Liver (tissue), 9 donors: Measurements from ENCODE around the gene KPNA4. TPM values are rescaled to one million over a fixed set of nuclear protein-coding genes. Genes with fewer than 3 reads are reported as not detected.

Experiments
- DNase-seq: peaks from one replicate; pipeline ENCODE4 v3.0.0-alpha.2; 2017; ENCODE audit warnings: low spot score
- H3K27ac ChIP-seq, 2 donors: one replicate each; pipeline ENCODE4 v1.7.0; 2013; ENCODE audit warnings: inconsistent platforms in 2 of 2, low read length in 2 of 2, control low read depth in 1 of 2, low read depth in 1 of 2, mild to moderate bottlenecking in 1 of 2
- H3K27me3 ChIP-seq, 4 donors: one replicate each; pipeline versions ENCODE4 v1.6.1 to v1.7.0; 2013; ENCODE audit warnings: low read length in 3 of 4, inconsistent platforms in 1 of 4, mild to moderate bottlenecking in 1 of 4, moderate library complexity in 1 of 4; ENCODE audit not compliant: control insufficient read depth in 4 of 4, insufficient read depth in 4 of 4
- H3K36me3 ChIP-seq, 4 donors: one replicate each; pipeline versions ENCODE4 v1.6.1 to v1.7.0; 2013; ENCODE audit warnings: low read length in 3 of 4, mild to moderate bottlenecking in 3 of 4, low read depth in 1 of 4, moderate library complexity in 1 of 4; ENCODE audit not compliant: control insufficient read depth in 4 of 4, insufficient read depth in 3 of 4
- H3K4me1 ChIP-seq, 4 donors: one replicate each; pipeline versions ENCODE4 v1.6.1 to v1.7.0; 2013; ENCODE audit warnings: low read length in 3 of 4, mild to moderate bottlenecking in 3 of 4, moderate library complexity in 1 of 4; ENCODE audit not compliant: control insufficient read depth in 4 of 4, insufficient read depth in 4 of 4
- H3K4me3 ChIP-seq, 3 donors: one replicate each; pipeline versions ENCODE4 v1.6.1 to v1.7.0; 2013; ENCODE audit warnings: low read length in 3 of 3, control low read depth in 1 of 3, low read depth in 1 of 3, mild to moderate bottlenecking in 1 of 3
- H3K9ac ChIP-seq, 2 donors: one replicate each; pipeline ENCODE4 v1.7.0; 2013; ENCODE audit warnings: low read length in 2 of 2, mild to moderate bottlenecking in 2 of 2, moderate library complexity in 2 of 2, control low read depth in 1 of 2, low read depth in 1 of 2
- H3K9me3 ChIP-seq, 4 donors: one replicate each; pipeline versions ENCODE4 v1.6.1 to v1.7.0; 2013; ENCODE audit warnings: low read length in 3 of 4; ENCODE audit not compliant: control insufficient read depth in 4 of 4
- ATF3 ChIP-seq: IDR thresholded peaks from 2 replicates; pipeline ENCODE4 v1.6.1; 2016; ENCODE audit warnings: antibody characterized with exemption
- CTCF ChIP-seq: fragments of 150-350 bp; IDR thresholded peaks from 2 replicates; pipeline ENCODE4 v1.5.1; 2017; ENCODE audit warnings: improper control_type of control experiment, low read depth, low read length; ENCODE audit not compliant: missing input control
- EGR1 ChIP-seq, 2 donors: IDR thresholded peaks; 2 replicates each; pipeline ENCODE4 v1.6.1; 2016 to 2018; ENCODE audit warnings: antibody characterized with exemption in 2 of 2, low read depth in 2 of 2
- FOXA1 ChIP-seq: IDR thresholded peaks from 2 replicates; pipeline ENCODE4 v1.6.1; 2016; ENCODE audit warnings: antibody characterized with exemption
- FOXA2 ChIP-seq: IDR thresholded peaks from 2 replicates; pipeline ENCODE4 v1.6.1; 2016; ENCODE audit warnings: antibody characterized with exemption
- HNF4A ChIP-seq, 2 donors: conservative IDR thresholded peaks; 2 replicates each; pipeline ENCODE4 v1.6.1; 2016; ENCODE audit warnings: antibody characterized with exemption in 2 of 2, mild to moderate bottlenecking in 2 of 2
- HNF4G ChIP-seq: IDR thresholded peaks from 2 replicates; pipeline ENCODE4 v1.6.1; 2016; ENCODE audit warnings: antibody characterized with exemption
- JUND ChIP-seq, 2 donors: IDR thresholded peaks; 2 replicates each; pipeline ENCODE4 v1.6.1; 2016; ENCODE audit warnings: antibody characterized with exemption in 2 of 2
- NR2F2 ChIP-seq: IDR thresholded peaks from 2 replicates; pipeline ENCODE4 v1.6.1; 2016; ENCODE audit warnings: antibody characterized with exemption
- RAD21 ChIP-seq, 2 donors: IDR thresholded peaks; 2 replicates each; pipeline ENCODE4 v1.6.1; 2016; ENCODE audit warnings: antibody characterized with exemption in 2 of 2, mild to moderate bottlenecking in 2 of 2
- RXRA ChIP-seq, 2 donors: IDR thresholded peaks; 2 replicates each; pipeline ENCODE4 v1.6.1; 2017 to 2018; ENCODE audit warnings: antibody characterized with exemption in 2 of 2, mild to moderate bottlenecking in 1 of 2
- SP1 ChIP-seq: IDR thresholded peaks from 2 replicates; pipeline ENCODE4 v1.6.1; 2018; ENCODE audit warnings: antibody characterized with exemption, mild to moderate bottlenecking
- TAF1 ChIP-seq: conservative IDR thresholded peaks from 2 replicates; pipeline ENCODE4 v1.6.1; 2016; ENCODE audit warnings: antibody characterized with exemption, mild to moderate bottlenecking
- YY1 ChIP-seq: IDR thresholded peaks from 2 replicates; pipeline ENCODE4 v1.6.1; 2016; ENCODE audit warnings: antibody characterized with exemption, mild to moderate bottlenecking
- ZBTB33 ChIP-seq: IDR thresholded peaks from 2 replicates; pipeline ENCODE4 v1.6.1; 2016; ENCODE audit warnings: antibody characterized with exemption
- WGBS: extraction: QIAGEN DNeasy Blood & Tissue Kit; methylation state at CpG from one replicate; pipeline ENCODE4 v1.1.7; 2013; 5-methylcytosine and 5-hydroxymethylcytosine counted together
- polyA plus RNA-seq, 2 donors: library from polyadenylated mRNA; stranded (reverse) in 1 of 2; unstranded in 1 of 2; fragments of 200-250 nt in 1 of 2; fragments of >200 nt in 1 of 2; fragmentation: Nextera tagmentation in 1 of 2; extraction: Ambion mirVana in 1 of 2; gene quantifications; one replicate each; pipeline versions ENCODE4 v1.2.1 to v1.2.3, GENCODE V29; 2013 to 2015
- total RNA-seq, 2 donors: library from RNA; depleted of rRNA; stranded (reverse); fragments of >200 nt; gene quantifications; one replicate each; pipeline ENCODE4 v1.2.3, GENCODE V29; 2014
- TF ChIP-seq, protein P1 (sequence below): IDR thresholded peaks from 2 replicates; pipeline ENCODE4 v1.6.1; 2016; ENCODE audit warnings: antibody characterized with exemption, mild to moderate bottlenecking
- TF ChIP-seq, protein P2 (sequence below): IDR thresholded peaks from 2 replicates; pipeline ENCODE4 v1.6.1; 2016; ENCODE audit warnings: antibody characterized with exemption
- donor health status: healthy.
- donor health status: healthy.
- donor health status: healthy.
- donor health status: healthy.
- donor health status: healthy.

KPNA4 gene
- total and polyA plus RNA-seq, 4 donors = 6.1 to 14.1 (median 10.3) TPM

DNA sequence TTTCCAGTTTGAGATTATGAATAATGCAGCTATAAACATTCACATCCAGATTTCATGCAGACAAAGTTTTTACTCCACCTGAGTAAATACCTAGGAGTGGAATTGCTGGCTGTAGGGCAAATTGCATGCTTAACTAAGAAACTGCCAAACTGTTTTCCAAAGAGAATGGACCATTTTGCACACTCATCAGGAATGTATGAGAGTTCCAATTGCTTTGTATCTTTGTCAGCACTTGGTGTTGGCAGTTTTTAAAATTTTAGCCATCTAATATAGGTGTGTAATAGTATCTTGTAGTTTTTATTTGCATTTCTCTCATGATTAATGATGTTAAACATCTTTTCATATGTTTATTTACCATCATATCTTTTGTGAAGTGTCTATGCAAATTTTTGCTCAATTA, 75.2 kb downstream of the KPNA4 start:
- H3K9me3 ChIP-seq = no peaks in the 10 kb centered on the region
- TF ChIP-seq NR2F2 = no peak
- TF ChIP-seq, protein P1, sequence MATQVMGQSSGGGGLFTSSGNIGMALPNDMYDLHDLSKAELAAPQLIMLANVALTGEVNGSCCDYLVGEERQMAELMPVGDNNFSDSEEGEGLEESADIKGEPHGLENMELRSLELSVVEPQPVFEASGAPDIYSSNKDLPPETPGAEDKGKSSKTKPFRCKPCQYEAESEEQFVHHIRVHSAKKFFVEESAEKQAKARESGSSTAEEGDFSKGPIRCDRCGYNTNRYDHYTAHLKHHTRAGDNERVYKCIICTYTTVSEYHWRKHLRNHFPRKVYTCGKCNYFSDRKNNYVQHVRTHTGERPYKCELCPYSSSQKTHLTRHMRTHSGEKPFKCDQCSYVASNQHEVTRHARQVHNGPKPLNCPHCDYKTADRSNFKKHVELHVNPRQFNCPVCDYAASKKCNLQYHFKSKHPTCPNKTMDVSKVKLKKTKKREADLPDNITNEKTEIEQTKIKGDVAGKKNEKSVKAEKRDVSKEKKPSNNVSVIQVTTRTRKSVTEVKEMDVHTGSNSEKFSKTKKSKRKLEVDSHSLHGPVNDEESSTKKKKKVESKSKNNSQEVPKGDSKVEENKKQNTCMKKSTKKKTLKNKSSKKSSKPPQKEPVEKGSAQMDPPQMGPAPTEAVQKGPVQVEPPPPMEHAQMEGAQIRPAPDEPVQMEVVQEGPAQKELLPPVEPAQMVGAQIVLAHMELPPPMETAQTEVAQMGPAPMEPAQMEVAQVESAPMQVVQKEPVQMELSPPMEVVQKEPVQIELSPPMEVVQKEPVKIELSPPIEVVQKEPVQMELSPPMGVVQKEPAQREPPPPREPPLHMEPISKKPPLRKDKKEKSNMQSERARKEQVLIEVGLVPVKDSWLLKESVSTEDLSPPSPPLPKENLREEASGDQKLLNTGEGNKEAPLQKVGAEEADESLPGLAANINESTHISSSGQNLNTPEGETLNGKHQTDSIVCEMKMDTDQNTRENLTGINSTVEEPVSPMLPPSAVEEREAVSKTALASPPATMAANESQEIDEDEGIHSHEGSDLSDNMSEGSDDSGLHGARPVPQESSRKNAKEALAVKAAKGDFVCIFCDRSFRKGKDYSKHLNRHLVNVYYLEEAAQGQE = no peak
- no peak for TF ChIP-seq EGR1 (IDR thresholded peaks at IDR 0.05; ENCODE audit: low read depth in 2 of 2)
- TF ChIP-seq TAF1 = no peak
- TF ChIP-seq FOXA1 = no peak
- TF ChIP-seq ZBTB33 = no peak
- TF ChIP-seq HNF4G = no peak
- TF ChIP-seq RXRA (IDR thresholded peaks at IDR 0.05) = no peak
- TF ChIP-seq CTCF = no peak
- TF ChIP-seq ATF3 = no peak
- TF ChIP-seq, protein P2, sequence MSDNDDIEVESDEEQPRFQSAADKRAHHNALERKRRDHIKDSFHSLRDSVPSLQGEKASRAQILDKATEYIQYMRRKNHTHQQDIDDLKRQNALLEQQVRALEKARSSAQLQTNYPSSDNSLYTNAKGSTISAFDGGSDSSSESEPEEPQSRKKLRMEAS = no peak
- no peak for TF ChIP-seq SP1
- TF ChIP-seq YY1 = no peak
- no peak for TF ChIP-seq FOXA2
- TF ChIP-seq RAD21 (IDR thresholded peaks at IDR 0.05) = no peak
- no peak for TF ChIP-seq JUND (IDR thresholded peaks at IDR 0.05)
- no peak for TF ChIP-seq HNF4A (conservative IDR thresholded peaks at IDR 0.05)
- H3K27me3 ChIP-seq = no peaks in the 10 kb centered on the region
- H3K4me3 ChIP-seq = no peak overlapping the region
- no peaks in the 10 kb centered on the region for H3K36me3 ChIP-seq
- H3K27ac ChIP-seq = no peak overlapping the region
- H3K9ac ChIP-seq = no peak overlapping the region
- no peak for DNase-seq
- H3K4me1 ChIP-seq = peaks cover 0 to 4% (median 1%) of the 10 kb centered on the region in 4 donors

DNA sequence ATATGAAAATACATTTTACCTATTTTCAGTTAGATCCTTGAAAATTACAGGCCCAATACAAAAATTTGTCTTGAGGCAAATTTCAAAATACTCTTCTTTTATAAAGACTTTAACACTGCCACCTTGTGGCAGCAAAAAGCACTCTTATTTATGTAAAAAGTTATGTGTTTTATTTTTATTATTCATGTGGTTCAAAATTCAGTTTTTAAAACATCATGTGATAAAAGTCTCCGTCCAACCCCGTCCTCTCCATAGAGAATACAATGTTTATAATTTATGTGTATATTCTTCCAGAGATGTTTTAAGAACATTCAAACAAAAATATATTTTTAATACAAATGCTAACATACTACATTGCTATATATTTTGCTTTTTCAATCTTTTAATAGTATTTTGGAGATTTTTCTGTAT, 78.9 kb downstream of the KPNA4 start:
- Histone ChIP-seq H3K9me3 (no peaks in the 10 kb centered on the region), H3K4me1 (peaks cover 0 to 4% (median 1%) of the 10 kb centered on the region in 4 donors), H3K27me3 (no peaks in the 10 kb centered on the region), H3K36me3 (no peaks in the 10 kb centered on the region), H3K4me3 (no peak overlapping the region), H3K27ac (no peak overlapping the region), H3K9ac (no peak overlapping the region)
- TF ChIP-seq, protein P2 = no peak
- TF ChIP-seq CTCF (peak; percentile 47), RAD21 (IDR thresholded peaks at IDR 0.05) (peak; percentile 47 to 49)
- DNase-seq = no peak
- WGBS = 8% methylated on average over 2 of the region's 2 CpGs
